Activated CD8-positive, alpha-beta T cell treated with anti-CD3 and anti-CD28 coated beads for 36 hours (primary cell): ENCODE measurements around the gene MRGPRX2. TPM values are rescaled to one million over a fixed set of nuclear protein-coding genes. Genes with fewer than 3 reads are reported as not detected.

ENCODE experiments used
- ATAC-seq: fragments of 200-7000 bp; cut with Tn5 transposase; one replicate; pipeline ENCODE4 v1.10.0; 2021; ENCODE audit warnings: mild to moderate bottlenecking, moderate library complexity
- CTCF ChIA-PET: fragments of 350-600 bp; sonication (Branson Sonifier 250); formaldehyde crosslinking; loops from one replicate; lab custom pipeline; 2021; ENCODE audit warnings: antibody characterized with exemption; lab: Charles Lee
- POLR2A ChIA-PET: fragments of 350-600 bp; sonication (Branson Sonifier 250); formaldehyde crosslinking; loops from one replicate; lab custom pipeline; 2021; ENCODE audit warnings: antibody characterized with exemption; lab: Charles Lee
- DNase-seq: peaks from one replicate; pipeline ENCODE4 v3.0.0-alpha.2; 2020
- H3K27ac Mint-ChIP-seq: one replicate; pipeline ENCODE4 v1.8.0; 2021; ENCODE audit warnings: mild to moderate bottlenecking, mixed read lengths
- H3K27me3 Mint-ChIP-seq: one replicate; pipeline ENCODE4 v1.8.0; 2021; ENCODE audit warnings: mixed read lengths
- H3K36me3 Mint-ChIP-seq: one replicate; pipeline ENCODE4 v1.8.0; 2021; ENCODE audit warnings: low read depth, mixed read lengths
- H3K4me1 Mint-ChIP-seq: one replicate; pipeline ENCODE4 v1.8.0; 2021; ENCODE audit warnings: low read depth, mixed read lengths
- H3K4me3 Mint-ChIP-seq: one replicate; pipeline ENCODE4 v1.8.0; 2021; ENCODE audit warnings: mild to moderate bottlenecking, moderate library complexity, mixed read lengths
- H3K9me3 Mint-ChIP-seq: one replicate; pipeline ENCODE4 v1.8.0; 2021; ENCODE audit warnings: mixed read lengths
- intact Hi-C: fragments of 100-400 bp; cut with micrococcal nuclease; formaldehyde crosslinking; loops from one replicate; pipeline ENCODE4 v1.10.0; 2022
- total RNA-seq, 2 experiments: library from RNA; stranded (reverse); gene quantifications; one replicate each; pipeline ENCODE4 v1.2.3, GENCODE V29; 2021
- TF ChIP-seq, protein P1 (sequence below): fragments of 200-600 bp; IDR thresholded peaks from one replicate; pipeline ENCODE4 v1.8.0; 2022; ENCODE audit warnings: antibody characterized with exemption, mild to moderate bottlenecking

The MRGPRX2 gene
- total RNA-seq, 2 experiments from 2014 or later: not detected

DNA sequence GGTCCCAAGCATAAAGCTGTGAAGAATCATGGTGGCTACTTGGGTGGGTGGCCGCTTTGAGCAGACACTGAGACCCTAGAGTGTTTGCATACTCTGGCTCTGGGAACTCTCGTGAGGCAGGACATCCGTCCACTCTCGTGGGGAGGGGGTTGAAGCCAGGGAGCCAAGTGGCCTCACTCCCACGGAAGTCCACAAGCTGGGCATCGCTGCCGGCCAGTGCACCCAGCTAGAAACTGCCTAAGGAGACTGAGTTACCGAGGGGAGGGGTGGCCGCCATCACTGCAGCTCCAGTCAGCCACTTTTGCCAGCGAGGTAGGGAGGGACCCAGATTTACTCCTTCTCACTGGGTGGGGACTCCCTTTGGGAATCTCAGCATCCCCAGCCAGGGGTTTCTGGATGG, 20.5 kb downstream of the MRGPRX2 start:
- CTCF ChIA-PET: interaction anchor here (1.6 kb wide), 1 partner anchor 36 kb away, joined by 4 read pairs; no protein-coding TSS in a partner anchor
- peaks cover 24% of the 10 kb centered on the region for H3K27me3 Mint-ChIP-seq
- intact Hi-C loops: no loop called here

DNA sequence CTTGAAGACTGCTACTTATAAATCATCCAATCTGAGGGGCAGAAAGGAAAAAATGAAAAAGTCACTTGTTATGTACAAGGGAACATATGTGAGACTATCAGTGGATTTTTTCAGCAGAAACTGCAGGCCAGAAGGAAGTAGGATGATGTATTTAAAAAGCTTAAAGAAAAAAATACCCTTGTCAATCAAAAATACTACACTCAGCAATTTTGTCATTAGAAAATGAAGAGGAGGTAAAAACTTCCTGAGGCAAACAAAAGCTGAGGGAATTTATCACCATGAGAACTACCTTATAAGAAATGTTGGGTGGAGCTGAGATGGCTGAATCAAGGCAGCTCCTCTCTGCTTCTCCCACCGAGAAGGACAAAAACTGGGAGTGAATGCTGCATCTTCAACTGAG, 21.1 kb downstream of the MRGPRX2 start:
- peaks cover 18% of the 10 kb centered on the region for H3K27me3 Mint-ChIP-seq
- ChIA-PET POLR2A (no interaction called here), CTCF (interaction anchor here (1.6 kb wide), 1 partner anchor 37 kb away, joined by 4 read pairs; no protein-coding TSS in a partner anchor)
- ATAC-seq: no peak
- no peak overlapping the region for H3K27ac Mint-ChIP-seq
- intact Hi-C loops: no loop called here
- DNase-seq: no peak
- no peaks in the 10 kb centered on the region for H3K4me1 Mint-ChIP-seq
- H3K4me3 Mint-ChIP-seq: no peak overlapping the region
- peaks cover 6% of the 10 kb centered on the region for H3K9me3 Mint-ChIP-seq
- H3K36me3 Mint-ChIP-seq: no peaks in the 10 kb centered on the region
- TF ChIP-seq, protein P1, sequence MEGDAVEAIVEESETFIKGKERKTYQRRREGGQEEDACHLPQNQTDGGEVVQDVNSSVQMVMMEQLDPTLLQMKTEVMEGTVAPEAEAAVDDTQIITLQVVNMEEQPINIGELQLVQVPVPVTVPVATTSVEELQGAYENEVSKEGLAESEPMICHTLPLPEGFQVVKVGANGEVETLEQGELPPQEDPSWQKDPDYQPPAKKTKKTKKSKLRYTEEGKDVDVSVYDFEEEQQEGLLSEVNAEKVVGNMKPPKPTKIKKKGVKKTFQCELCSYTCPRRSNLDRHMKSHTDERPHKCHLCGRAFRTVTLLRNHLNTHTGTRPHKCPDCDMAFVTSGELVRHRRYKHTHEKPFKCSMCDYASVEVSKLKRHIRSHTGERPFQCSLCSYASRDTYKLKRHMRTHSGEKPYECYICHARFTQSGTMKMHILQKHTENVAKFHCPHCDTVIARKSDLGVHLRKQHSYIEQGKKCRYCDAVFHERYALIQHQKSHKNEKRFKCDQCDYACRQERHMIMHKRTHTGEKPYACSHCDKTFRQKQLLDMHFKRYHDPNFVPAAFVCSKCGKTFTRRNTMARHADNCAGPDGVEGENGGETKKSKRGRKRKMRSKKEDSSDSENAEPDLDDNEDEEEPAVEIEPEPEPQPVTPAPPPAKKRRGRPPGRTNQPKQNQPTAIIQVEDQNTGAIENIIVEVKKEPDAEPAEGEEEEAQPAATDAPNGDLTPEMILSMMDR: no peak

More for the DNA sequence above, 20.5 kb downstream of the MRGPRX2 start:
- Mint-ChIP-seq H3K9me3 (peaks cover 6% of the 10 kb centered on the region), H3K27ac (no peak overlapping the region), H3K4me1 (no peaks in the 10 kb centered on the region), H3K4me3 (no peak overlapping the region), H3K36me3 (no peaks in the 10 kb centered on the region)
- ATAC-seq (no peak), DNase-seq (no peak)
- TF ChIP-seq, protein P1: no peak
- POLR2A ChIA-PET: no interaction called here

DNA sequence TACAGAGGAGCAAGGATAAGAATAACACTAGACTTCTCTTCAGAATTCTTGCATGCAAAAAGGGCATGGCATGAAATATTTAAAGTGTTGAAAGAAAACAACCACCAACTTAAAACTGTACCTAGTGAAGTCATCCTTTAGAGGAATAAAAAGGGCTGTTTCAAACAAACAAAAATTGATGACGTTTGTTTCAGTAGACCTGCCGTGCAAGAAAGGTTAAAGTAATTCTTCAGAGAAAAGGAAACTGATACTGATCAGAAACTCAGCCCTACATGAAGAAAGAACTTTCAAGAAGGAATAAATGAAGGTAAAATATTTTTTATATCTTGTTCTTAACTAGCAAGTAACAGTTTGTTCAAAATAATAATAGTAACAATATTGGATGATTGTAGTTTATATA, 27.5 kb downstream of the MRGPRX2 start:
- ATAC-seq: no peak
- no peak overlapping the region for H3K27ac Mint-ChIP-seq
- no peaks in the 10 kb centered on the region for H3K4me1 Mint-ChIP-seq

DNA sequence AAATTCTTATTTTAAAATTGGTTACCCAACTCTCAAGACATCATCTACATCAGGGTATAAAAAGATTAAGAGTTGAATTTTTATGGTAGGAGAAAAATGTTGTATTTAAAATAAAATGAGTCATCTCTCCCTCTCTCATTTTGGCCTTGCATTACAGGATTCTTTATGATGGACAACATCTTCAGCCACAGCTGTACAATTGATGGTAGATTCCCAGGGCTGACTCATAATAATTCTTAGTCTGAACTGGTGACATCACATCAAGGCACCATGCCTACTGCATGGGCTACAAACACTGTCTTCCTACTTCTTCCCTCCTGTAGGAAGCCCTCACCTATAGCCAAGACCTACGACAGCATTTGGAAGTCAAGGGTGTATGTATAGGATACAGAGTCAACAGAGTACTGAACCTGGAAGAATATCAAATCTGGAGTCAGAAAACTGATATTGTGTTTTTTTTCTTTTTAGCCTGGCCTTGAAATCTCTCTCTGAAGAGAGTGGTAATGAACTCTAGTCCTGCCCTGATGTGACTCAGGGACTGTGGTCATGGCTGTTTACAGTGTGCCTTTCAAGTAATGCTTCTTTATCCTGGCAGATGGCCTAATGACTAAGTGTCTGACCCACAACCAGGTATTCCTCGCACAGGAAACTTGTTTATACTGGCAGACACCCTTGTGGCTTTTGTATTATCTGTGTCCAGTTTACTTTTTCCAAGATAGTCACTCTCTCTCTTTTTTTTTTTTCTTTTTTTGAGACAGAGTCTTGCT, 32.5 kb downstream of the MRGPRX2 start:
- Mint-ChIP-seq H3K36me3 (no peaks in the 10 kb centered on the region), H3K27me3 (peaks cover 21% of the 10 kb centered on the region), H3K4me3 (no peak overlapping the region), H3K4me1 (no peaks in the 10 kb centered on the region), H3K27ac (no peak overlapping the region), H3K9me3 (peaks cover 2% of the 10 kb centered on the region)
- POLR2A ChIA-PET: no interaction called here
- CTCF ChIA-PET: no interaction called here
- ATAC-seq (no peak), DNase-seq (no peak)
- TF ChIP-seq, protein P1: no peak
- intact Hi-C loops: no loop called here

More for the DNA sequence above, 27.5 kb downstream of the MRGPRX2 start:
- TF ChIP-seq, protein P1: no peak
- ChIA-PET POLR2A (no interaction called here), CTCF (no interaction called here)
- no peaks in the 10 kb centered on the region for H3K36me3 Mint-ChIP-seq
- H3K9me3 Mint-ChIP-seq: peaks cover 2% of the 10 kb centered on the region
- DNase-seq: no peak
- intact Hi-C loops: no loop called here
- peaks cover 13% of the 10 kb centered on the region for H3K27me3 Mint-ChIP-seq
- H3K4me3 Mint-ChIP-seq: no peak overlapping the region

DNA sequence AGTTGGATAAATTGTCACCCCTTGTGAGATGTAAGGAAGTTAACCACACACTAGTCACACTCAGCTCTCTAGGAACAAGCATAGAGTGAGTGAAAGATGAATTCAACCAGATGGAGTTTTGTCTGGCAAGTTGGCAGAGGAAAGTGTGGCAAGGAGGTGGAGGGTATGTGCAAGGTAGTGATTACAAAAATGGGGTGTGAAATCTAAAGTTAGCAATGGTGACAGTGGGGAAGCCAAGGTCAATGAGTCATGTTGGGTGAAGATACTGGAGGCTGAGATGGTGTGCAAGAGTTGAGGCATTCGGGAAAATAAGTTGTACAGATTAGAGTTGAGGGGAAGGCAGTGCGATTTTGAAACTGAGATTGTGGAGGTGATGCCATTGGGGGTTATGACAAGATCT, 33.7 kb downstream of the MRGPRX2 start:
- no peaks in the 10 kb centered on the region for H3K4me1 Mint-ChIP-seq
- intact Hi-C loops: no loop called here
- H3K4me3 Mint-ChIP-seq: no peak overlapping the region
- CTCF ChIA-PET: no interaction called here
- POLR2A ChIA-PET: interaction anchor here (0.7 kb wide), 1 partner anchor 288 kb away, joined by 3 read pairs; no protein-coding TSS in a partner anchor
- DNase-seq: no peak
- peaks cover 2% of the 10 kb centered on the region for H3K9me3 Mint-ChIP-seq
- H3K27me3 Mint-ChIP-seq: peaks cover 25% of the 10 kb centered on the region
- TF ChIP-seq, protein P1: no peak
- no peak overlapping the region for H3K27ac Mint-ChIP-seq
- H3K36me3 Mint-ChIP-seq: no peaks in the 10 kb centered on the region
- ATAC-seq: no peak
